Endothelial cell (in vitro differentiated cells): ENCODE data around the gene TAF1B. TPM values are rescaled to one million over a fixed set of nuclear protein-coding genes. Genes with fewer than 3 reads are reported as not detected.

ENCODE experiments used
- DNase-seq: peaks from one replicate; pipeline ENCODE4 v3.0.0; 2021; ENCODE audit warnings: low spot score
- H3K27ac Mint-ChIP-seq: one replicate; pipeline ENCODE4 v1.8.0; 2021; ENCODE audit warnings: mixed read lengths, inconsistent platforms; ENCODE audit not compliant: unreplicated experiment
- H3K27me3 Mint-ChIP-seq: one replicate; pipeline ENCODE4 v1.8.0; 2021; ENCODE audit warnings: mild to moderate bottlenecking, moderate library complexity, mixed read lengths, inconsistent platforms; ENCODE audit not compliant: unreplicated experiment
- H3K36me3 Mint-ChIP-seq: one replicate; pipeline ENCODE4 v1.8.0; 2021; ENCODE audit warnings: mild to moderate bottlenecking, low read depth, mixed read lengths, inconsistent platforms; ENCODE audit not compliant: unreplicated experiment
- H3K4me1 Mint-ChIP-seq: one replicate; pipeline ENCODE4 v1.8.0; 2021; ENCODE audit warnings: mild to moderate bottlenecking, mixed read lengths, inconsistent platforms; ENCODE audit not compliant: unreplicated experiment
- H3K4me3 Mint-ChIP-seq: one replicate; pipeline ENCODE4 v1.8.0; 2021; ENCODE audit warnings: mild to moderate bottlenecking, mixed read lengths, inconsistent platforms; ENCODE audit not compliant: unreplicated experiment
- H3K9me3 Mint-ChIP-seq: one replicate; pipeline ENCODE4 v1.8.0; 2021; ENCODE audit warnings: mixed read lengths, inconsistent platforms; ENCODE audit not compliant: unreplicated experiment
- CTCF ChIP-seq: fragments of 200-600 bp; sonication (generic); IDR thresholded peaks from one replicate; pipeline ENCODE4 v1.5.0; 2021; ENCODE audit warnings: antibody characterized with exemption; ENCODE audit not compliant: unreplicated experiment
- total RNA-seq: library from RNA; stranded (reverse); fragmentation: NEBNext Ultra II Directional; extraction: Animal tissue kit (Norgen Biotek cat#: 25700); gene quantifications from one replicate; pipeline ENCODE4 v1.2.1, GENCODE V29; 2021; ENCODE audit not compliant: unreplicated experiment

The TAF1B gene
- total RNA-seq, 1 donor from 2014 or later = 19.5 TPM

- no peak for TF ChIP-seq CTCF
- H3K36me3 Mint-ChIP-seq = no peaks in the 10 kb centered on the region
- H3K4me3 Mint-ChIP-seq = no peak overlapping the region
- H3K9me3 Mint-ChIP-seq = no peaks in the 10 kb centered on the region
- H3K27ac Mint-ChIP-seq = no peak overlapping the region
- peaks cover 1% of the 10 kb centered on the region for H3K27me3 Mint-ChIP-seq
- H3K4me1 Mint-ChIP-seq = no peaks in the 10 kb centered on the region
- DNase-seq = no peak
Observed at GRCh38 chr2:9821805-9822445, 21.3 kb upstream of the TAF1B start.

GRCh38 chr2:9824441-9824840, 18.8 kb upstream of the TAF1B start:
- no peak overlapping the region for H3K4me3 Mint-ChIP-seq
- H3K27ac Mint-ChIP-seq = no peak overlapping the region
- DNase-seq = no peak
- H3K36me3 Mint-ChIP-seq = no peaks in the 10 kb centered on the region
- H3K9me3 Mint-ChIP-seq = no peaks in the 10 kb centered on the region
- peaks cover 1% of the 10 kb centered on the region for H3K27me3 Mint-ChIP-seq
- no peak for TF ChIP-seq CTCF
- no peaks in the 10 kb centered on the region for H3K4me1 Mint-ChIP-seq

GRCh38 chr2:9824956-9825720, 18.1 kb upstream of the TAF1B start:
- no peak for TF ChIP-seq CTCF
- Mint-ChIP-seq H3K9me3 (no peaks in the 10 kb centered on the region), H3K36me3 (no peaks in the 10 kb centered on the region), H3K27me3 (peaks cover 1% of the 10 kb centered on the region), H3K4me1 (no peaks in the 10 kb centered on the region), H3K27ac (no peak overlapping the region), H3K4me3 (no peak overlapping the region)
- DNase-seq = no peak

GRCh38 chr2:9826208-9826607, 17.1 kb upstream of the TAF1B start:
- TF ChIP-seq CTCF = no peak
- no peak overlapping the region for H3K4me3 Mint-ChIP-seq
- H3K27ac Mint-ChIP-seq = no peak overlapping the region
- peaks cover 1% of the 10 kb centered on the region for H3K27me3 Mint-ChIP-seq
- no peaks in the 10 kb centered on the region for H3K36me3 Mint-ChIP-seq
- H3K4me1 Mint-ChIP-seq = no peaks in the 10 kb centered on the region
- no peaks in the 10 kb centered on the region for H3K9me3 Mint-ChIP-seq
- no peak for DNase-seq
